Prostate gland (tissue), 2 donors: ENCODE measurements around the gene SLC25A34.

Experiments
- CTCF ChIP-seq, 4 experiments: fragments of 200-600 bp in 2 of 4; fragments of 450-650 bp in 2 of 4; sonication (generic) in 2 of 4; IDR thresholded peaks; 1 replicate in 3 of 4; 2 replicates in 1 of 4; pipeline ENCODE4 v1.5.1; 2016 to 2019; ENCODE audit warnings: antibody characterized with exemption in 4 of 4, mild to moderate bottlenecking in 2 of 4, moderate library complexity in 2 of 4
- POLR2AphosphoS5 ChIP-seq: sonication (generic); formaldehyde crosslinking; IDR thresholded peaks from one replicate; pipeline ENCODE4 v1.6.1; 2017; ENCODE audit warnings: antibody characterized with exemption

DNA sequence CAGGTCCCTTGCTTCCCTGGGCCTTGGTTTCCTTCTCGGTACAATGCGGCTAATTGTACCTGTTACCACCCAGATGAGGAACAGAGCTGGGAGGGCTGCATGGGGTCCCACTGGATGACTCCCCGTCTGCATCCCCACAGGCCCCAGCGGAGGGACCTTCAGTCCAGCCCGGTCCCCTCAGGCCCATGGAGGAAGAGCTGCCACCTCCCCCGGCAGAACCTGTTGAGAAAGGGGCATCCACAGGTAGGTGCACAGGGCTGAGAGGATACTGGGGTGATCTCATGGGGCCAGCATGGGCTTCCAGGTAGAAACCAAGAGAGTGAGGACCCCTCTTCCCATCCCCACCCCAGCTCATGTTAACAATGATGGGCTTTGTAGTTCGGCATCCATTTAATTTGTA lies 32.3 kb downstream of the SLC25A34 start:
- TF ChIP-seq POLR2AphosphoS5 (no peak), CTCF (IDR thresholded peaks at IDR 0.05) (no peak)
